ENCODE results near the gene BBS1. TPM values are rescaled to one million over a fixed set of nuclear protein-coding genes. Genes with fewer than 3 reads are reported as not detected.
"Not testable (repeated sequence)": the region's sequence is repeated elsewhere in the genome, so short reads cannot be mapped to it uniquely, and the experiment has no call there.

Gene BBS1
- total RNA-seq, 2 experiments from 2014 or later: 17.8 to 19.3 TPM

DNA sequence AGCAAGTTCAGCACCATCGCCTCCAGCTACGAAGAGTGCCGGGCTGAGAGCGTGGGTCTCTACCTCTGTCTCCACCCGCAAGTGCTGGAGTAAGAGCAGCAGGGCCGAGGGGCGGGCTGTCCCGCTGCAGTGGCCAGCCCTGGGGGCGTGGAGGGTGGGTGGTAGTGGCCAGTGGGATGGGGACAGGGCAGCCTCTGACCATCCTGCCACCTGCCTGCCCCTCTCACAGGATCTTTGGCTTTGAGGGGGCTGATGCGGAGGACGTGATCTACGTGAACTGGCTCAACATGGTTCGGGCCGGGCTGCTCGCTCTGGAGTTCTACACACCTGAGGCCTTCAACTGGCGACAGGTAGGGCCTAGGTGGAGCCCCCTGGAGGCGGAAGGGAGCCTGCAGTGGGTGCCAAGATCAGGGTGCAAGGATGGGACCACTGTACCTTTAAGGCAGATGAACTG is 15.0 kb upstream of the BBS1 start:
- ChIA-PET POLR2A (no interaction called here), CTCF (no interaction called here)

DNA sequence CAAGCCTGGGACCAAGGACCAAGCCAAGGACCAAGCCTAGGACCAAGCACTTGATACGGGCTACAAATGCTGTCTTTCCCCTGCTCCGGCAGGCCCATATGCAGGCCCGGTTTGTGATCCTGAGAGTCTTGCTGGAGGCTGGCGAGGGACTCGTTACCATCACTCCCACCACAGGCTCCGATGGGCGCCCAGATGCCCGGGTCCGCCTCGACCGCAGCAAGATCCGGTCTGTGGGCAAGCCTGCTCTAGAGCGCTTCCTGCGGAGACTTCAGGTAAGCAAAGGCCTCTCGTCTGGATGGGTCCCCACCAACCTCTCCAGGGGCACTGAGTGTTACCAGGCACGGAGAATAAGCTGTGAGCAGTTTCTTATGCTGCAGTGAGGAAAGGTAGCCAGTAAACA is 13.2 kb upstream of the BBS1 start:
- CTCF ChIA-PET: no interaction called here
- POLR2A ChIA-PET: interaction anchor here (0.7 kb wide), 1 partner anchor 418 kb away, joined by 6 read pairs; no protein-coding TSS in a partner anchor

DNA sequence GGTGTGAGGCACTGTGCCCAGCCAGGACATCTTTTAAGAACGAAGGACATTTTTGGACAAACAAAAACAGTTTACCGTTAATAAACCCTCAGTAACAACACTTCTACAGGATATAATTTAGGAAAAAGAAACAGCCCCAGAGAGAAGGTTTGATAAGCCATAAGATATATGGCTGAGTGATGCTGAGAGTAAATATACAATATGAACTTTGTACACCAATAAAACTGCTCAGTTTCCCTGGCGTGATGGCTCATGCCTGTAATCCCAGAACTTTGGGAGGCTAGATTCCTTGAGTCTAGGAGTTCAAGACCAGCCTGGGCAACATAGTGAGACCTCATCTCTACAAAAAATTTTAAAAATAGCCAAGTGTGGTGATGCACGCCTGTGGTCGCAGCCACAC is 11.9 kb upstream of the BBS1 start:
- ChIA-PET CTCF (no interaction called here), POLR2A (no interaction called here)

DNA sequence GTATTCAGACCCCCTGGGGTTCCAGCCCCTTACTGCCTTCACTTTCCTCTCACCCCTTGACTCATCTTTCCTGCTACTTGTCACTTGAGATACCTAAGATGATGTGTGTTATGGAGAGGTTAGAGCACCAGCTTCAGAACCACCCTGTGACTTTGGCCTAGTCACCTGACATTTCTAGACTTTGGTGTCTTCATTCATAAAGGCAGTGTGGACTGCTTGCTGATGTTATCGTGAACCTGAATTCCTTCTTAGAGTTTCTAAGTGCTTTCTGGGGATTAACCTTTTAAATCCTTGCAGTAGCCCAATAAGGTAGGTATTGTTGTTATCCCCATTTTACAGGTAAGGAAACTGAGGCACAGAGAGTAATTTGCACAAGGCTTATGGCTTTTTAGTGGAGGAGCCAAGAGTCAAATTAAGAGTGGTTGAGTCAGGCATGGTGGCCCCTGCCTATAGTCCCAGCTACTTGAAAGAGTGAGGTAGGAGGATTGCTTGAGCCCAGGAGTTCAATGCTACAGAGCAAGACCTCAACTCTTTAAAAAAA is 5.1 kb upstream of the BBS1 start:
- POLR2A ChIA-PET: no interaction called here
- CTCF ChIA-PET: no interaction called here

DNA sequence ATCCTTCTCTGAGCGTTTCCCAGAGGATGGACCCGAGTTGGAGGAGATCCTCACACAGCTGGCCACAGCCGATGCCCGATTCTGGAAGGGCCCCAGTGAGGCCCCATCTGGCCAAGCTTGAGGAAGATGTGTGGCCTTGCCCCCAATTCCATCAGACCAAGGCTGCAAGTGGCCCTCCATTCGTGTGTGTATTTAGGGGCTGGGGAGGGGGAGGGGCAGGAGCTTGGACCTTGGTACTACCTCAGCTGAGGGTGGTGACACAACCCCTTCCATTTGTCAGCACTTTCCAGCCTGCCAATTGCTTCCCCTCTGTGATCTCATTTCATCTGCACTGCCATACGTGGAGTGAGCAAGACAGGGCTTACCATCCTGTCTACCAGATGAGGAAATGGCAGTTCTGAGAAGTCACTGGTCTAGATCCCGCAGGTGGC is 1.3 kb upstream of the BBS1 start:
- POLR2A ChIA-PET: no interaction called here
- CTCF ChIA-PET: interaction anchor here (0.7 to 2.1 kb wide), 4 partner anchors 24 to 188 kb away, joined by 3 to 7 read pairs (median 6); partner anchors contain the start of gene RBM4B

DNA sequence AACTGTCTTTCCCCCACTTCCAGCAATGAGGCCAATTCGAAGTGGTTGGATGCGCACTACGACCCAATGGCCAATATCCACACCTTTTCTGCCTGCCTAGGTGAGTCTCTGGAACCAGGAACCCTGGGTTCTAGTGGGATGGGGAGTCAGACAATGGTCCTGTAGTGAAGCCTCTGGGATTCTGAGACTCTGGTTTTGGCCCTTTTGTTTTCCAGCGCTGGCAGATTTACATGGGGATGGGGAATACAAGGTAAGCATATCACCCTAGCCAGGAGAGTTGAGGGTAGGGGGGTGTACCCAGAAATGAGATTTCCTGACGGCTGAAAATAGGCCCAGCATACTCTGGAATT is 530 bp downstream of the BBS1 start:
- ChIA-PET POLR2A (interaction anchor here (1.2 kb wide), 1 partner anchor 35 kb away, joined by 3 read pairs; the partner anchor contains the start of genes ACTN3 and ZDHHC24), CTCF (interaction anchor here (1.0 to 1.7 kb wide), 3 partner anchors 36 to 291 kb away, joined by 3 to 7 read pairs (median 3); partner anchors contain the start of genes ACTN3 and RBM4B)

DNA sequence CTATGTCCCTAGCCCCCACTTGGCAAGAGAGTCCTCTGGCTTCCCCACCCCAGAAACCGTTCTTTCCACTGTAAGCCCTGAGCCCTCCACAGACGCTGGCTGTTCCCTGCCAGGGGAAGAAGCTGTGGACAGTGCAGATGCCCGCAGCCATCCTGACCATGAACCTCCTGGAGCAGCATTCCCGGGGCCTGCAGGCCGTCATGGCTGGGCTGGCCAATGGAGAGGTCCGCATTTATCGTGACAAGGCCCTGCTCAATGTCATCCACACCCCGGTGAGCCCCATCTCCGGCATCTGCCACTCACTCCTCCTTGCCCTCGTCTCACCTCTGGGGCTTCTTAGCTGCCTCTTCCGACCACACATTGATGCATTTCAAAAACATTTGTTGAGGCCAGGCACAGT is 13.2 kb downstream of the BBS1 start:
- ChIA-PET CTCF (no interaction called here), POLR2A (no interaction called here)

DNA sequence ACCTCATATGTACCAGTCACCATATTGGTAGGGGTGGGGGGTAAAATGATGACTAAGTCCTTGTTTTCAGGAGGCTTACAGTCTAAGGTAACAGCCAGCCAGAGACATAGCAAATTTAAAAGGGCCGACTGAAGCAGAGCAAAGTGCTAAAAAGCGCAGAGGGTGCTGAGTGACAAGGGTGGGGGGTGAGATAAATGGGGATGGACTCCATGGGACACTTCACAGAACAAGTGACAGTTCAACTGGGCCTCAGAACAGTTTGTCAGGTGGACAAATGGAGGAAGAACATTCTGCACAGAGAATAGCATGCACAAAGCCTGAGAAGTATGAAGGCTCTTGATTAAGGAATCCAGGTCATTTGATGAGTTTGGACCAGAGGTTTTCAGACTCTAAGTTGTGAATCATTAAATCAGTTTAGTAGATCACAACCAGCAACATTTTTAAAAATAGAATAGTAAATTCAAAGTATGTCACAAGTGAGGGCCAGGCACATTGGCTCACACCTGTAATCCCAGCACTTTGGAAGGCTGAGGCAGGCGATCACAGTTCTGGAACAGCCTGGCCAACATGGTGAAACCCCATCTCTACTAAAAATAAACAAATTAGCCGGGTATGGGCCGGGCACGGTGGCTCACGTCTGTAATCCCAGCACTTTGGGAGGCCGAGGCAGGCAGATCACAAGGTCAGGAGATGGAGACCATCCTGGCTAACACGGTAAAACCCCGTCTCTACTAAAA is 14.0 kb downstream of the BBS1 start:
- POLR2A ChIA-PET: no interaction called here
- CTCF ChIA-PET: no interaction called here

DNA sequence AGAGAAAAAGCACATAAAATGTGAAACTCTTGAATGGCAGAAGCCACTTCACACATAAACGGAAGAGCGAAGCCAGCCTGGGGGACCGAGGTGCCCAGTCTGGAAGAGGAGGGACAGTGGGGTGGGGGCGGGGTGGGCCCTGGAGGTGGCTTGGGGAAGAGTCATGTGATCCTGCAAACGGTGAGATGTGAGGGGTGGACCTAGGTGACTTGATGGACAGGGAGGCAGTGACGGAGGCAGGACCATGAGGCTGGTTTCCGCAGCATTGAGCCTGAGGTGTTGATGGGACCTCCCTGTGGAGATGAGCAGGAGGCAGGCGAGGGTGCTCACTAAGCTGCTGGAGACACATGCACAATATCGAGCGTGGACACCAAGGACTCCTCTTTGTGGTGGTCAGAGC is 18.6 kb downstream of the BBS1 start:
- ChIA-PET POLR2A (no interaction called here), CTCF (no interaction called here)

DNA sequence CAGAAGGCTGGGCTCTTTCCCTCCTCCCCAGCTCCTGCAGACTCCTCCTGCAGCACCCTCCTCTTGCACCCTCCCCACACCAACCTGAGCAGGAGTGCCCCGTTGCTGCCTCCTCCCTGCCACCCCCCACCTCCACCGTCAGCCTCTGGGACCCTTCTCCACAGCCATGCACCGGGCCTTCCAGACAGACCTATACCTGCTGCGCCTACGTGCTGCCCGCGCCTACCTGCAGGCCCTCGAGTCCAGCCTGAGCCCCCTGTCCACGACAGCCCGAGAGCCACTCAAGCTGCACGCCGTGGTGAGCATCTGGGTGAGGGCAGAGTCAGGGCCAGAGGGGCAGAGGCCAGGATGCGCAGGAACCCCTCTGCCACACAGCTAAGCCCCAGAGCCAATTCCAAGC is 19.2 kb downstream of the BBS1 start:
- ChIA-PET POLR2A (no interaction called here), CTCF (no interaction called here)

DNA sequence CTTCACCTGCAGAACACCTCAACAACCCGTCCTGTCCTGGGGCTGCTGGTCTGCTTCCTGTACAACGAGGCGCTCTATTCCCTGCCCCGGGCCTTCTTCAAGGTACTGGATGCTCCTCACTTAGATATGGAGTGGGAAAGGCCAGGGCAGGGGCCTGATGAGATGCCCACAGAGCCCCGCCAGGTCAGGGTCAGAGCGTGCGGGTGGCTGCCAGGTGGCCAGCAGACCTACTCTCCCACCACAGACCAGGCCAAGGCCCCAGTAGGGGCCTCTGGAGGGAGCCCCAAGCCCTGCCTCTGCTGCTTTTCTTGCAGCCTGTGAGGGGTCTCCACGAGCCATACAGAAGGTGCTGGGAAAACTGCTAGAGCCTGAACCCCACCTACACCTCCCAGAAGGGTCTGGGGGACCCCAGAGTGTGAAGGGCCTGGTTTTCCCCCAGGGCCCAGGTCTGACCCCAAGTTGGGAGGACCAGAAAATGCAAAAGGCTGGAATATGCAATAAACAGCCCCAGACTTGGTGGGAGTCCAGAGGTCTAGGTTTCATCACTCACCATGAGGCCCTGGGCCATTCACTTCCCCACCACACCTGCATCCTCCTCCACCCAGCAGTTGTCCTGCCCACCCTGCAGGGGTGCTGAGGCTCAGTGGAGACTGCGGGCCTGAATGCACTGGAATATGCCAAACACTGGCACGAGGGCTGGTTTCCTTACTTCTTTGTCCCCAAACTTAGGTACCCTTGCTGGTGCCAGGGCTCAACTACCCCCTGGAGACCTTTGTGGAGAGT is 20.7 kb downstream of the BBS1 start:
- ChIA-PET POLR2A (no interaction called here), CTCF (interaction anchor here (0.9 kb wide), 1 partner anchor 15 kb away, joined by 4 read pairs; no protein-coding TSS in a partner anchor)

DNA sequence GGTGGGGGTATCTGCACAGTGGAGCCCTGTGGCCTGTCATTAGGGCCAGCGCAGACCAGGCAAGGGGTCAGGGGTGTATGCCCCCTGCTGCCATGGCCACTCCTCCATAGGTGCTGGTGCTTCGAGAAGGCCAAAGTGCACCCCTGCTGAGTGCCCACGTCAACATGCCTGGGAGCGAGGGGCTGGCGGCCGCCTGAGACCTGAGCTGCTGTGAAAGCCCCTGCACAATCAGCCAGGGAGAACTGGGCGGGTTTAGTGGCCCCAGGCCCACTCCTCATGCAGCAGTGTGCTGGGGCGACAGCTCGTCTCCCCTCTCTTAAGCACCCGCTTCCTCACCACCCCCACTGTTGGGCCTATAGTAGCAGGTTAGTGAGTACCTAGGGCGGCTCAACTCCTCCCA is 21.4 kb downstream of the BBS1 start:
- POLR2A ChIA-PET: no interaction called here
- CTCF ChIA-PET: interaction anchor here (0.9 kb wide), 1 partner anchor 15 kb away, joined by 4 read pairs; no protein-coding TSS in a partner anchor

DNA sequence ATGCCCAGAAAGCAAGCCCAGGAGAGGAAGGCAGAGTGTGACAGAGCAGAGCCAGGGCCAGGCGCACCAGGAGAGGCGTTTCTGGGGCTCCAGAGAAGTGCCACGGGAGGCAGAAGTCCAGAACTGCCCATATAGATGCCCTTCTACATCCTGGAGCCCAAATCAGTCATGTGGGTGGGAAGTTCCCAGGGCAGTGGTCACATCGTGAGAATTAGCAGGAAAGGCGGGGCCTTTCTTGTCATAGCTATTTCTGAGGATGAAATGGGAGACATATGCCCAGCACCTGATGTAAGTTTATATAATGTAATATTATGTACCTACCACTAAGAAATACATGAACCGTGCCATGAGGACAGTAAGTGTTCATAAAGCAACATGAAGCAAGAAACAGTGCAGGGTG is 22.3 kb downstream of the BBS1 start:
- POLR2A ChIA-PET: interaction anchor here (0.6 kb wide), 1 partner anchor 692 kb away, joined by 3 read pairs; no protein-coding TSS in a partner anchor
- CTCF ChIA-PET: interaction anchor here (0.5 to 1.1 kb wide), 3 partner anchors 12 to 102 kb away, joined by 3 to 5 read pairs (median 3); no protein-coding TSS in a partner anchor

DNA sequence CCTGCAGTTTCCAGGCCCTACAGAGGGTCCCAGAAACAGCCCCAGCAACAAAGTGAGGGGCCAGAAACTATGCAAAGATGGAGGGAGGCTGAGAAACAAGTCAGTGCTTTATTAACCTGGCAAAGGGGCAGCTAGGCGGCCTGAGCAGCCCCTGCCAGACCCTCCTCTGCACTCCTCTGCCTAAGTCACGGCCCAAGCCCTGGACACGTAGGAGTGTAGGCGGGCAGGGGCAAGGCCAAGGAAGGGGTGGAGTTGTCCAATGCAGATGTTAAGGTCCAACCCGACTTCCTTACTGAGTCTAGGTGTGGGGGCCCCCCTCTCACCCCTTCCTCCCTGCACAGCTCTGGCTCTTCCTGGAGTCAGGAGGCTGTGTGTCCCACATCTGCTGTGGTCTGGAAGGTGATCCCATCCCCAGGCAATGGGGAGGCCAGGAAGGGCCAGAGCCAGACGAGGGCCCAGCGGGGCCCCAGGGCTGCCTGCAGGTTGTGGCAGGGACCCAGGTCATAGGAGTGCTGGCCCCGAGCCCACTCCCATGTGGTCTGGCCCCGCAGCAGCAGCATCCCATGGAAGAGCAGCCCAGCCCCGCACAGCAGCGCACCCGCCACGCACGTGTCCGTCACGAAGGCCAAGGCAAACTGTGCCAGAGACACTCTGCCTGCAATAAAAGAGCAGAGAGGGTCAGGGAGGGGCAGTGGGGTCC is 28.9 kb downstream of the BBS1 start:
- POLR2A ChIA-PET: no interaction called here
- CTCF ChIA-PET: interaction anchor here (0.7 kb wide), 1 partner anchor 211 kb away, joined by 3 read pairs; no protein-coding TSS in a partner anchor

DNA sequence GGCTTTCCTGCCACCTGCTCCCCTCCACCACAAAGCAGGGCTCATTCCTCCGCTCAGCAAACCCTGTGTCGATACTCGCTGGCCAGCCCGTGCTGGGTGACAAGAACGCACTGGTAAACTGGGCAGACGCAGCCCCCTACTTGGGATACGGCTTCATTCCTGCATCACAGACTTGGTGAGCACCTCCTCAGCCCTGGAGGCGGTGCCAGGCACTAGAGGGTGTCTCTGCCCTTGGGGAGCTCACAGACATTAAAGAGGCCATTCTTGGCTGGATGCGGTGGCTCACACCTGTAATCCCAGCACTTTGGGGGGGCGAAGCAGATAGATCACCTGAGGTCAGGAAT is 29.4 kb downstream of the BBS1 start:
- ChIA-PET CTCF (interaction anchor here (0.7 to 0.8 kb wide), 2 partner anchors 78 to 211 kb away, joined by 3 read pairs; no protein-coding TSS in a partner anchor), POLR2A (no interaction called here)

DNA sequence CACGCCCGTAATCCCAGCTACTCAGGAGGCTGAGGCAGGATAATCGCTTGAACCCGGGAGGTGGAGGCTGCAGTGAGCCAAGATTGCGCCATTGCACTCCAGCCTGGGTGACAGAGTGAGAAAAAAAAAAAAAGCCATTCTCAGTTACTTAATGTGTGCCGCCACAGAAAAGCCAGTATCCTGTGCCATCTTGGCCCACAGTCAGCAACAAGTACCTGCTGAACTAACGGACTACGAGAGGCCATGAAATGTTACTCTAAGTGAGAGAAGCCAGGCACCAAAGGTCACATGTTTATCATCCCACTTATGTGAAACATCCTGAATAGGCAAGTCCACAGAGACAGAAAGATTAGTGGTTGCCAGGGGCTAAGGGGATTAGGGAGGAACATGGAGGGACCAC is 30.2 kb downstream of the BBS1 start:
- POLR2A ChIA-PET: not testable (repeated sequence)
- CTCF ChIA-PET: interaction anchor here (0.8 kb wide), 1 partner anchor 77 kb away, joined by 3 read pairs; no protein-coding TSS in a partner anchor

DNA sequence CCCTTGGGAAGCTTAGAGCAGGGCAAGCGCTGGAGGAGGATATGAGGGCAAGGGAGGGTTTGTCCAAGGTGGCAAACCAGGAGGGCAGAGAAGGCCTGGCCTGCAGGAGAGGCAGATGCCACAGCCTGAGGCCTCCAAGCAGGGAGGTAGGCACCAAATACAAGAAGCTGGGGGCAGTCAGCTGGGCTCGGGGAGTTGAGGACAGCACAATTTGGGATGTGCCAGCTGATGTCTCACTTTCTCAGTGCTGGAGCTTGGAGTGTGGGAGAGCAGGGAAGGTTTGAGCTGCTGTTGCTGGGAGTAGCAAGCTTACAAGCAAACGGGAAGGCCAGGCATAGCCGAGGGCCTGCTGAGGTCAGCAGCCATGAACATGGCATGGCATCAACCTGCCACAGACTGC is 31.5 kb downstream of the BBS1 start:
- CTCF ChIA-PET: interaction anchor here (0.9 to 1.2 kb wide), 2 partner anchors 22 to 159 kb away, joined by 3 read pairs; no protein-coding TSS in a partner anchor
- POLR2A ChIA-PET: no interaction called here

DNA sequence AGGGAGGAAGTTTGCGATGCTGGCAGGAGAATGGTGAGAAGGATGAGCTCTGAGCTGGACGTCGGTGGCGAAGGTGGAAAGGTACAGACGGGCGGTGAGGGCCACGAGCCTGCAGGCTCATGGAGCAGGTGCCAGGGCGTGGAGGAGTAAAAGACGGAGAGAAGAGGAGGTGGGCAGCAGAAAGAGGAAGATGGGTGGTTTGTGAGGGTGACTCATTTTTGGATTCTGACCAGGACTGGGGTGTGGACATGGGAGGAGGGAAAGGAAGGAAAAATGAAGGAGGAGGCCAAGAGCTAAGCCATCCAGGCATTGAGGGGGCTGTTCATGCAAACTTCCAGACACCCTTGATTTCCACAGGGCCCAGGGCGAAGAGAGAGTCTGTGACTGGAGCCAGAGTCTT is 31.9 kb downstream of the BBS1 start:
- ChIA-PET POLR2A (no interaction called here), CTCF (interaction anchor here (0.9 to 1.8 kb wide), 3 partner anchors 22 to 158 kb away, joined by 3 to 4 read pairs (median 3); no protein-coding TSS in a partner anchor)

DNA sequence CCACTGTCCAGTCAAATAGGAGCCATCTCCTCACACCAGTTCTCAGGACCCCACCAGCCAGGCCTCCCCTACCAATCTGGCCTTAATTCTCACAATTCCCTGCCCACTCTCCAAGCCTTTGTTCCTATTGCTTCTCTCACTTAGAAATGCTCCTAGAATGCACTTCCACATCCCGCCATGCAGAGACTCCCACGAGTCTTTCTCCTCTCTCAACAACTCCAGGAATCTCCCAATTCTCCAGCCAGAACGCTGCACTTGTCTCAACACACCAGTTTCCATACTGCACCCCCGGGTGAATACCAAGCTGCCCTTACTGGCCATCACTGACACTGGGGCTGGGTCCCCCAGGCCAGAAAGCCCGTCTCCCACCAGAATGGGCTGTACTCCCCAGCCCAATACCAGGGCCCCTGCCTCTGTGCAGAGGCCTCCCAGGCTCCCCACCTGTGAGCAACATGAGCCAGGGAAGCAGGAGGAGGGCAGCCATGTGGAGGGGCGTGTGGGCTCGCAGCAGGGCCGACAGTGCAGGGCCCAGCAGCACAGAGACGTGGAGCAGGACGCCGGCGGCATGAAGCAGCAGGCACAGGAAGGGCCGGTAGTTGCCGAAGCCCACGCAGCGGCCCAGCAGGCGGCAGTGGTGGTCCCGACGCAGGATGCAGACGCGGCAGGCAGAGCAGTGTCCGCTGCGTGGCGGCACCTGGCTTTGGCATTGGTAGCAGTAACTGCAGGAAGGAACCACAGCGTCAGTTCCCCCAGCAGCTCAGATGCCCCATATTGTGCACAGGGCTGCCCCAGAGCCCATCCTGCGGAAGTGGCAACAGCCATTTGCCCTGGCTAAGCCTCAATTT is 33.0 kb downstream of the BBS1 start:
- CTCF ChIA-PET: interaction anchor here (1.0 to 3.9 kb wide), 3 partner anchors 9 to 135 kb away, joined by 4 to 18 read pairs (median 5); partner anchors contain the start of gene RBM4B
- POLR2A ChIA-PET: no interaction called here
